Measurements from ENCODE around the gene POLD4.

POLD4 gene

GRCh38 chr11:67387518-67387917, 34.2 kb upstream of the POLD4 start:
- no peak for DNase-seq

- no peak for DNase-seq
Observed at GRCh38 chr11:67387069-67387468, 33.7 kb upstream of the POLD4 start.

GRCh38 chr11:67384851-67385366, 31.6 kb upstream of the POLD4 start:
- no peak for DNase-seq

GRCh38 chr11:67382276-67383136, 29.2 kb upstream of the POLD4 start:
- DNase-seq: peak; percentile 58

GRCh38 chr11:67381244-67381972, 28.1 kb upstream of the POLD4 start:
- no peak for DNase-seq

GRCh38 chr11:67379061-67380058, 26.0 kb upstream of the POLD4 start:
- DNase-seq: no peak

- DNase-seq: no peak
Observed at GRCh38 chr11:67378544-67378943, 25.2 kb upstream of the POLD4 start.

GRCh38 chr11:67376873-67377808, 23.8 kb upstream of the POLD4 start:
- no peak for DNase-seq

- no peak for DNase-seq
Observed at GRCh38 chr11:67376063-67376820, 22.9 kb upstream of the POLD4 start.

GRCh38 chr11:67375320-67376055, 22.1 kb upstream of the POLD4 start:
- DNase-seq: no peak

GRCh38 chr11:67374571-67375281, 21.4 kb upstream of the POLD4 start:
- DNase-seq: no peak

- no peak for DNase-seq
Observed at GRCh38 chr11:67373648-67374570, 20.6 kb upstream of the POLD4 start.

- no peak for DNase-seq
Observed at GRCh38 chr11:67372993-67373647, 19.8 kb upstream of the POLD4 start, which contains the start of gene CLCF1. CLCF1 (minus strand) TSS chr11:67373598; CDS start chr11:67373539, 59 bp downstream.

GRCh38 chr11:67372321-67372992, 19.1 kb upstream of the POLD4 start:
- no peak for DNase-seq

- no peak for DNase-seq
Observed at GRCh38 chr11:67371911-67372320, 18.6 kb upstream of the POLD4 start.

- no peak for DNase-seq
Observed at GRCh38 chr11:67371189-67371910, 18.0 kb upstream of the POLD4 start.

Data from NCI-H1694 (cell line).